Lower lobe of right lung (tissue), 2 donors: ENCODE results near the gene NACC2. TPM values are rescaled to one million over a fixed set of nuclear protein-coding genes. Genes with fewer than 3 reads are reported as not detected.

Source experiments
- ATAC-seq, 2 donors: fragments of 200-7000 bp; cut with Tn5 transposase; one replicate each; pipeline ENCODE4 v1.9.1; 2020 to 2022; ENCODE audit warnings: mild to moderate bottlenecking in 2 of 2, moderate library complexity in 2 of 2
- DNase-seq: peaks from one replicate; pipeline ENCODE4 v3.0.0-alpha.2; 2020
- H3K27ac ChIP-seq: fragments of 200-600 bp; one replicate; pipeline ENCODE4 v1.8.0; 2022
- H3K27me3 ChIP-seq: fragments of 200-600 bp; one replicate; pipeline ENCODE4 v1.8.0; 2022; ENCODE audit warnings: low read depth
- H3K36me3 ChIP-seq: fragments of 200-600 bp; one replicate; pipeline ENCODE4 v1.8.0; 2022; ENCODE audit warnings: mild to moderate bottlenecking
- H3K4me1 ChIP-seq: fragments of 200-600 bp; one replicate; pipeline ENCODE4 v1.8.0; 2022
- H3K4me3 ChIP-seq: fragments of 200-600 bp; one replicate; pipeline ENCODE4 v1.8.0; 2022; ENCODE audit warnings: mild to moderate bottlenecking
- H3K9me3 ChIP-seq: fragments of 200-600 bp; one replicate; pipeline ENCODE4 v1.8.0; 2022
- CTCF ChIP-seq: fragments of 200-600 bp; IDR thresholded peaks from one replicate; pipeline ENCODE4 v1.8.0; 2022; ENCODE audit warnings: antibody characterized with exemption, mild to moderate bottlenecking
- intact Hi-C: fragments of 100-400 bp; cut with DNase I; formaldehyde crosslinking; loops from one replicate; pipeline ENCODE4 v1.11.0; 2022
- total RNA-seq: library from RNA; stranded (reverse); fragmentation: NEBNext Ultra II Directional; extraction: Animal tissue kit (Norgen Biotek cat#: 25700); gene quantifications from one replicate; pipeline ENCODE4 v1.2.1, GENCODE V29; 2021
- donor health status: DM: no; HTN: yes; CAD: no; lungs with severe emphysema.

NACC2 gene
- total RNA-seq, 1 donor from 2014 or later, result 27.0 TPM

GRCh38 chr9:136088939-136089696 lies 6.0 kb downstream of the NACC2 start:
- H3K4me3 ChIP-seq, result peak overlapping the region; percentile 13
- no peaks in the 10 kb centered on the region for H3K27me3 ChIP-seq
- DNase-seq (peak; percentile 67), ATAC-seq (no peak)
- peaks cover 95% of the 10 kb centered on the region for H3K4me1 ChIP-seq
- intact Hi-C loops, result no loop called here
- no peak for TF ChIP-seq CTCF
- peaks cover 5% of the 10 kb centered on the region for H3K36me3 ChIP-seq
- no peaks in the 10 kb centered on the region for H3K9me3 ChIP-seq
- H3K27ac ChIP-seq, result peak overlapping the region; percentile 1

- peak; percentile 34 for DNase-seq
- TF ChIP-seq CTCF, result no peak
- Histone ChIP-seq H3K27ac (no peak overlapping the region), H3K4me1 (peaks cover 89% of the 10 kb centered on the region), H3K36me3 (peaks cover 7% of the 10 kb centered on the region), H3K27me3 (no peaks in the 10 kb centered on the region), H3K9me3 (no peaks in the 10 kb centered on the region), H3K4me3 (peak overlapping the region; percentile 13)
- no peak for ATAC-seq
- intact Hi-C loops, result no loop called here
Observed at GRCh38 chr9:136088481-136088938, 6.6 kb downstream of the NACC2 start.

GRCh38 chr9:136087741-136088480 lies 7.2 kb downstream of the NACC2 start:
- Histone ChIP-seq H3K9me3 (no peaks in the 10 kb centered on the region), H3K27ac (no peak overlapping the region), H3K36me3 (peaks cover 7% of the 10 kb centered on the region), H3K4me3 (no peak overlapping the region), H3K4me1 (peaks cover 83% of the 10 kb centered on the region), H3K27me3 (no peaks in the 10 kb centered on the region)
- no peak for TF ChIP-seq CTCF
- ATAC-seq (no peak), DNase-seq (peak; percentile 42)
- intact Hi-C loops, result no loop called here

- intact Hi-C loops, result no loop called here
- DNase-seq (no peak), ATAC-seq (no peak)
- no peaks in the 10 kb centered on the region for H3K27me3 ChIP-seq
- H3K4me1 ChIP-seq, result peaks cover 81% of the 10 kb centered on the region
- peaks cover 4% of the 10 kb centered on the region for H3K36me3 ChIP-seq
- H3K9me3 ChIP-seq, result no peaks in the 10 kb centered on the region
- no peak overlapping the region for H3K4me3 ChIP-seq
- peak overlapping the region; percentile 46 for H3K27ac ChIP-seq
- no peak for TF ChIP-seq CTCF
Observed at GRCh38 chr9:136086951-136087740, 7.9 kb downstream of the NACC2 start.

- ATAC-seq, result peak; percentile 2 to 8
- Histone ChIP-seq H3K4me1 (peaks cover 81% of the 10 kb centered on the region), H3K9me3 (no peaks in the 10 kb centered on the region), H3K27ac (peak overlapping the region; percentile 46), H3K4me3 (peak overlapping the region; percentile 3), H3K27me3 (no peaks in the 10 kb centered on the region), H3K36me3 (peaks cover 4% of the 10 kb centered on the region)
- intact Hi-C loops, result no loop called here
- TF ChIP-seq CTCF, result no peak
- DNase-seq, result peak; percentile 49
Observed at GRCh38 chr9:136086213-136086881, 8.7 kb downstream of the NACC2 start.
